Breast epithelium (tissue), 4 donors: ENCODE results near the gene C19orf47. TPM values are rescaled to one million over a fixed set of nuclear protein-coding genes. Genes with fewer than 3 reads are reported as not detected.
A peak's percentile ranks its signal among the peaks of the same experiment; 100 is the strongest.

Source experiments
- DNase-seq, 2 donors: peaks; one replicate each; pipeline ENCODE4 v3.0.0-alpha.2; 2019; ENCODE audit warnings: low spot score in 2 of 2
- H3K27ac ChIP-seq, 2 donors: fragments of 200-600 bp; sonication (generic) in 1 of 2; one replicate each; pipeline ENCODE4 v1.5.1; 2016 to 2019; ENCODE audit warnings: mild to moderate bottlenecking in 1 of 2
- H3K27me3 ChIP-seq, 2 donors: fragments of 200-600 bp; sonication (generic) in 1 of 2; one replicate each; pipeline versions ENCODE4 v1.5.1 to v1.6.0; 2017 to 2019; ENCODE audit warnings: control low read depth in 1 of 2, mild to moderate bottlenecking in 1 of 2
- H3K36me3 ChIP-seq: fragments of 200-600 bp; one replicate; pipeline ENCODE4 v1.5.1; 2019
- H3K4me1 ChIP-seq, 2 donors: fragments of 200-600 bp; sonication (generic); one replicate each; pipeline ENCODE4 v1.5.1; 2016 to 2019; ENCODE audit warnings: control low read depth in 1 of 2
- H3K4me3 ChIP-seq, 3 donors: fragments of 200-600 bp; sonication (generic); 1 replicate in 2 of 3; 2 replicates in 1 of 3; pipeline ENCODE4 v1.5.1; 2016 to 2019; ENCODE audit warnings: mild to moderate bottlenecking in 3 of 3, moderate library complexity in 2 of 3
- H3K9me3 ChIP-seq, 2 donors: fragments of 200-600 bp; sonication (generic) in 1 of 2; one replicate each; pipeline ENCODE4 v1.5.1; 2016 to 2019; ENCODE audit warnings: control low read depth in 1 of 2
- CTCF ChIP-seq, 3 donors: fragments of 450-650 bp; IDR thresholded peaks; one replicate each; pipeline ENCODE4 v1.5.1; 2016 to 2017; ENCODE audit warnings: antibody characterized with exemption in 3 of 3, mild to moderate bottlenecking in 3 of 3, moderate library complexity in 3 of 3
- POLR2A ChIP-seq: fragments of 450-650 bp; IDR thresholded peaks from one replicate; pipeline ENCODE4 v1.6.1; 2016; ENCODE audit warnings: antibody characterized with exemption, mild to moderate bottlenecking, moderate library complexity
- POLR2AphosphoS5 ChIP-seq, 3 donors: sonication (generic); formaldehyde crosslinking; IDR thresholded peaks; one replicate each; pipeline ENCODE4 v1.6.1; 2017; ENCODE audit warnings: antibody characterized with exemption in 3 of 3
- intact Hi-C: fragments of 100-400 bp; cut with DNase I; formaldehyde crosslinking; loops from one replicate; pipeline ENCODE4 v1.15.1; 2023; ENCODE audit warnings: low total_unique reads
- total RNA-seq, 3 donors: library from RNA; depleted of rRNA; stranded (reverse); fragments of >200 nt; gene quantifications; one replicate each; pipeline ENCODE4 v1.1.0, GENCODE V29; 2016

The C19orf47 gene
- total RNA-seq, 3 donors from 2014 or later: 6.7 to 13.0 (median 10.2) TPM

- Histone ChIP-seq H3K9me3 (no peaks in the 10 kb centered on the region), H3K27ac (peak overlapping the region in 1 of 2 donors; percentile 64), H3K4me3 (peak overlapping the region in 1 of 3 donors; percentile 30), H3K27me3 (no peaks in the 10 kb centered on the region), H3K4me1 (peaks cover 11 to 28% of the 10 kb centered on the region in 2 donors), H3K36me3 (no peaks in the 10 kb centered on the region)
- peak in 1 of 2 donors; percentile 52 for DNase-seq
- TF ChIP-seq CTCF (IDR thresholded peaks at IDR 0.05) (no peak), POLR2A (no peak), POLR2AphosphoS5 (IDR thresholded peaks at IDR 0.05) (no peak)
- intact Hi-C loops: no loop called here
Measured at GRCh38 chr19:40280608-40281221, 67.5 kb downstream of the C19orf47 start.

GRCh38 chr19:40279761-40280607 lies 68.2 kb downstream of the C19orf47 start:
- Histone ChIP-seq H3K4me1 (peaks cover 9 to 28% of the 10 kb centered on the region in 2 donors), H3K36me3 (no peaks in the 10 kb centered on the region), H3K4me3 (peak overlapping the region in 2 of 3 donors; percentile 27 to 30), H3K27me3 (no peaks in the 10 kb centered on the region), H3K9me3 (no peaks in the 10 kb centered on the region), H3K27ac (peak overlapping the region; percentile 11 to 64)
- intact Hi-C loops: no loop called here
- DNase-seq: no peak
- TF ChIP-seq POLR2A: no peak
- no peak for TF ChIP-seq CTCF (IDR thresholded peaks at IDR 0.05)

GRCh38 chr19:40279120-40279551 lies 69.1 kb downstream of the C19orf47 start:
- no peak for TF ChIP-seq POLR2A
- no peak for TF ChIP-seq CTCF (IDR thresholded peaks at IDR 0.05)
- DNase-seq: no peak
- intact Hi-C loops: no loop called here
- no peaks in the 10 kb centered on the region for H3K36me3 ChIP-seq
- peak overlapping the region; percentile 14 to 56 (median 27) for H3K4me3 ChIP-seq
- peaks cover 9 to 28% of the 10 kb centered on the region in 2 donors for H3K4me1 ChIP-seq
- peak overlapping the region; percentile 11 to 52 for H3K27ac ChIP-seq
- H3K27me3 ChIP-seq: no peaks in the 10 kb centered on the region
- no peaks in the 10 kb centered on the region for H3K9me3 ChIP-seq

- H3K9me3 ChIP-seq: no peaks in the 10 kb centered on the region
- H3K36me3 ChIP-seq: no peaks in the 10 kb centered on the region
- intact Hi-C loops: no loop called here
- peaks cover 9 to 22% of the 10 kb centered on the region in 2 donors for H3K4me1 ChIP-seq
- no peak for DNase-seq
- H3K27me3 ChIP-seq: no peaks in the 10 kb centered on the region
- H3K27ac ChIP-seq: peak overlapping the region; percentile 5 to 11
- TF ChIP-seq CTCF (IDR thresholded peaks at IDR 0.05) (no peak), POLR2AphosphoS5 (IDR thresholded peaks at IDR 0.05) (no peak), POLR2A (no peak)
- peak overlapping the region; percentile 14 to 56 (median 27) for H3K4me3 ChIP-seq
Measured at GRCh38 chr19:40278361-40279035, 69.7 kb downstream of the C19orf47 start.
